Measurements from ENCODE around the gene CUX1.
"Not testable (repeated sequence)": the region's sequence is repeated elsewhere in the genome, so short reads cannot be mapped to it uniquely, and the experiment has no call there.

CUX1 gene

GRCh38 chr7:101917566-101917965 lies 100.1 kb downstream of the CUX1 start:
- no peak for DNase-seq (ENCODE audit: low read depth)

GRCh38 chr7:101918426-101918825 lies 101.0 kb downstream of the CUX1 start:
- DNase-seq (ENCODE audit: low read depth) = no peak

GRCh38 chr7:101919363-101920115 lies 102.1 kb downstream of the CUX1 start:
- no peak for DNase-seq (ENCODE audit: low read depth)

DNA sequence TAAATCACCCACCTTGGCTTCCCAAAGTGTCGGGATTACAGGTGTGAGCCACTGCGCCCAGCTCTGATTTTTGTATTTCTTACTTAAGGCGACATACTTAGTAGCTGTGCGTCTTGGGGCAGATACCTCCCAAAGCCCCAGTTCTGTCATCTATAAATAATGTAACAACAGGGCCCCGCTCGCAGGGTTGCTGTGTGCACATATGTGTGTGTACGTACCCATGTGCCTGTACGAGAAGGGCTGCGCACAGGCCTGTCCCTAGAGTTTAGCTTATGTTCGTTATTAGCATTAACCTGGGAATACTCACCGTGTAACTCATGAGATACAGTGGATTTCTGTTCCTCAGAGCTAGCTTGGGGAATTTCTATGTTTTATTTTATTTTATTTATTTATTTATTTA lies 103.6 kb downstream of the CUX1 start:
- DNase-seq (ENCODE audit: low read depth) = no peak

GRCh38 chr7:101921546-101922489 lies 104.4 kb downstream of the CUX1 start:
- DNase-seq (ENCODE audit: low read depth) = not testable (repeated sequence)

GRCh38 chr7:101922631-101923601 lies 105.5 kb downstream of the CUX1 start:
- no peak for DNase-seq (ENCODE audit: low read depth)

- no peak for DNase-seq (ENCODE audit: low read depth)
Observed at GRCh38 chr7:101923602-101923985, 106.2 kb downstream of the CUX1 start.

DNA sequence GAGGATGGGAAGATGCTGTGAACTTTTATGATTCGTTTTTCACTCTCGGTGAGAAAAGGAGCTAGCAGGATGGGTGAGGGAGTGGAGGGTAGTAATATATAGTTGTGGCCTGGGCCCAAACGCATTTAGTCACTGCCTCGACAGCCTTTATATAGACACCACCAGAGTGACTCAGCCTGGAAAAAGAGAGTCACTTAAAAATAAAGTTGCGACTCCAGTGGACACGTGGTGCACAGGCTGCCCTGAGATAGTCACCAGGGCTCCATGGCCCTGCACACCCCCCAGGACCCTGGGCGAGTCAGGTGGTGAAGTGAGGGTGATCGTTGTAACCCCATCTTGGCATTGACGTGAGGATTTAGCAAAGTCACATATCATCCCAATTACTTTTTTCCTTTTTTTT lies 106.7 kb downstream of the CUX1 start:
- no peak for DNase-seq (ENCODE audit: low read depth)

GRCh38 chr7:101926265-101926664 lies 108.8 kb downstream of the CUX1 start:
- DNase-seq (ENCODE audit: low read depth) = no peak

DNA sequence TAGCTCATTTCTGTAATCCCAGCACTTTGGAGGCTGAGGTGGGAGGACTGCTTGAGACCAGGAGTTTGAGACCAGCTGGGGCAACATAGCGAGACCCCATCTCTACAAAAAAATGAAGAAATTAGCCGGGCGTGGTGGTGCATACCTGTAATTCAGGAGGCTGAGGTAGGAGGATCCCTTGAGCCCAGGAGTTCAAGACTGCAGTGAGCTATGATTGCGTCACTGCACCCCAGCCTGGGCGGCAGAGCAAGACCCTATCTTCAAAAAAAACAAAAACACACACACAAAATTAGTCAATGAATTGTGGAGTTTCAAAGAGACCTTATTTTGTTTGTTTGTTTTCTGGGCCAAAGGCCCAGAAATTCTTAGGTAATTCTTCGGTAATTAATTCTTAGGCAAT lies 110.0 kb downstream of the CUX1 start:
- DNase-seq (ENCODE audit: low read depth) = no peak

DNA sequence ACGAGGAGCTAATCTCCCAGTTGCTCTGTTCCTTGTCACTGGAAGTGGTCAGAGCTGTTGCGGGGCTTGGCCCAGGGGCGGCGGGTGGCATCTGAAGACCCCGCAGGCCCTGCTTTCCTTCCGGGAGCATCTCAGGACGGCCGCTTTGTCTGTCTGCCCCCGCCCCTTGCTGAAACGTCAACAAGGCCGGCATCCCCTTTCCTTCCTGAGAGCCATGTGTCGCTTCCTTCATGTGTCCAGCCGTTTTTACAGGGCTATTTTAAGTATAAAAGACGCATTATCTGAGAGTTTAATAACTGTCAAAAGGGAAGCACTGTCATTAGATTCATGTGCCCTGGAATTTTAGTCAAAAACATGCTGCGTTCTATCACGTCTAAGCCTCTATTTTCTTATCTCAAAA lies 110.4 kb downstream of the CUX1 start:
- no peak for DNase-seq (ENCODE audit: low read depth)

DNA sequence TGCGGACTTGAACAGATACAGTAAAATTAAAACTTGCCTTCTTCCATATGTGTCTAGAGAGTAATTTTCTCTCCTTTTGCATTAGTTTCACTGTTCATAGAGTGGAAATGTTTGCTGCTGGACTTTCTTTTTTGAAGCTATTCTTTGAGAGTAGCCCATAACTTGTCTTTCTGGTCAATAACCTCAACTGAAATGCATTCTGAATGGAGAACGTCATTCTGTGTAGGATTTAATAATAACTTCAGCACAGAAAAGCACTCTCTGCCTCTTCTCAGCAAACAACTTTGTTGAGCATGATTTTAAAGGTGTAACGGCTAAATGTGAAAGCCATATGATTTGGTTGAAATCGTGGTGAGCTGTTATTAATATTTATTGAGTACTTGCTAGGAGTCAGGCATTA lies 111.8 kb downstream of the CUX1 start:
- DNase-seq (ENCODE audit: low read depth) = no peak

DNA sequence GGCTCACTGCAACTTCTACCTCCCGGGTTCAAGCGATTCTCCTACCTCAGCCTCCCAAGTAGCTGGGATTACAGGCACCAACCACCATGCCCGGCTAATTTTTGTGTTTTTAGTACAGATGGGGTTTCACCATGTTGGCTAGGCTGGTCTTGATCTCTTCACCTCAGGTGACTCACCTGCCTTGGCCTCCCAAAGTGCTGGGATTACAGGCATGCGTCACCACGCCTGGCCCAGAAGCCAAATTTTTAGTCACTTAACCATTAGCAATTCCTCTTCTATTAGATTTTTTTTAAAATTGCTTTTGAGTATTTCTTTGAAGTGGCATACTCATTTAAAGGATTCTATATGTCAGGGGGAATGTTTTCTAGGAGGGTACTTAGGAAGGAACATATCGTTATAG lies 112.5 kb downstream of the CUX1 start:
- DNase-seq (ENCODE audit: low read depth) = not testable (repeated sequence)

DNA sequence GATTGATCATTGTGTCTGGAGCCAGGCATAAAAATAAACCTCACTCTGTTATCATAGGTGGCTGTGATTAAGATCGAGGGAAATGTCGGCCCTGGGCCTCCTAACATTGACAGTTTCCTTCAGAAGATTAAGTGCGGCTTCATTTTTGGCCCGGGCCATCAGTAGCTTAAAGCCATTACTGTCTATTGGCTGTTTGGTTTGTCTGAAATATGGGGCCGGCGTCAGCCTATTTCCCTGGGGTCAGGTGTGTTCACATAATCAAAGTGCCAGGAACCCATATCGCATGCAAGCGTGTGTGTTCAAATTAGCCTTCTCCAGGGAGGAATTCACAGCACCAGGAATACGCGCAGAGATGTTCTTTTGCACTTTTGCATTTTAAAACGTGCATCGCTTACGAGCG lies 114.7 kb downstream of the CUX1 start:
- DNase-seq (ENCODE audit: low read depth) = no peak

DNA sequence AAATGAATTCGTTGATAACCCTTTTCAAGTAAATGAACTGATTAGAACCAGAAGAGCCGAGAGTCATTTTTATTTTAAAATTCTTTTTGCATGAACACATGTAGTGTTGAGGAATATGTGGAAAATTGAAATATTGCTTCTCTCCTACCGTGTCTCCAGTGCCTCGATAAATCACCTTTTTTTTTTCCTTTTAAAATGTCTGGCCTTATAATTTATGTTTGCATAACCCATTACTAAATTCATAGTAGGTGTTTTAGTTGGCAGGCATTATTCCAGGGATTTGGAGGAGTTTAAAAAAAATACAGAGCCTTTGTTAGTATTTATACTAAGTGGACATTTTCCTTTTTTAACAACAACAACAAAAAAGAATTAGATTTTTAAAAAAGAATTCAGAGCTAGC lies 115.6 kb downstream of the CUX1 start:
- no peak for DNase-seq (ENCODE audit: low read depth)

GRCh38 chr7:101933688-101934121 lies 116.3 kb downstream of the CUX1 start:
- DNase-seq (ENCODE audit: low read depth) = no peak

DNA sequence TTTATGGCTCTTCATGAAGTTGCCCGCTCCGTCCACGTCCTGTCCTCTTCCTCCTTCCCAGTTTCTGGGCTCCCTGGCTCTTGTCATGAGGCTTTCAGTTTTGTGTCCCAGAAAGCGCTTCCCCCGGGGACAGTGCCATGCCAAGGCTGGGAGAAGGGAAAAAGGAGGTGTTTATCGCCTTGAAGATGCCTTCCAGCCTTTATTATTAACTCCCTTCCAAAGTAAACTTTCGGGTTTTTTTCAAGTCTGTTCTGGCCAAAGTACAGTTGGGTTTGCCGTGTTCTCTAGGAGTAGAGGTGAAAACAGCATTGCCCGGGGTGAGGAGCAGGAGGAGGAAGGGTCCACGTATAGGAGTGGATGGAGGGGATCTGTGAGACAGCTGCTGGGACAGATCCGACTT lies 117.2 kb downstream of the CUX1 start:
- no peak for DNase-seq (ENCODE audit: low read depth)

- DNase-seq (ENCODE audit: low read depth) = no peak
Observed at GRCh38 chr7:101935521-101936141, 118.2 kb downstream of the CUX1 start.

GRCh38 chr7:101936223-101936610 lies 118.8 kb downstream of the CUX1 start:
- no peak for DNase-seq (ENCODE audit: low read depth)

GRCh38 chr7:101936611-101937231 lies 119.3 kb downstream of the CUX1 start:
- no peak for DNase-seq (ENCODE audit: low read depth)
